Naive thymus-derived CD4-positive, alpha-beta T cell (primary cell): ENCODE results near the gene SERPIND1. TPM values are rescaled to one million over a fixed set of nuclear protein-coding genes. Genes with fewer than 3 reads are reported as not detected.

Source experiments
- ATAC-seq: fragments of 150-1000 bp; cut with Tn5 transposase; 2 replicates; pipeline ENCODE4 v1.10.0; 2021; ENCODE audit warnings: mild to moderate bottlenecking, moderate library complexity
- CTCF ChIA-PET: fragments of 350-600 bp; sonication (Branson Sonifier 250); formaldehyde crosslinking; loops from one replicate; lab custom pipeline; 2021; ENCODE audit warnings: antibody characterized with exemption; lab: Charles Lee
- POLR2A ChIA-PET: fragments of 350-600 bp; sonication (Branson Sonifier 250); formaldehyde crosslinking; loops from one replicate; lab custom pipeline; 2021; ENCODE audit warnings: antibody characterized with exemption, inconsistent platforms; lab: Charles Lee
- DNase-seq, 9 donors: peaks; one replicate each; pipeline versions ENCODE4 v3.0.0 to v3.0.0-alpha.2; 2020 to 2022; ENCODE audit warnings: mixed read lengths in 1 of 9
- H3K27ac ChIP-seq: one replicate; pipeline ENCODE4 v1.7.0; 2013; ENCODE audit warnings: mild to moderate bottlenecking, low read depth, low read length, moderate library complexity
- H3K27me3 ChIP-seq, 2 donors: one replicate each; pipeline ENCODE4 v1.7.0; 2013; ENCODE audit warnings: low read length in 2 of 2, mild to moderate bottlenecking in 2 of 2, moderate library complexity in 2 of 2; ENCODE audit not compliant: control insufficient read depth in 2 of 2, insufficient read depth in 2 of 2
- H3K36me3 ChIP-seq, 3 experiments: 1 replicate in 2 of 3; 2 replicates in 1 of 3; pipeline ENCODE4 v1.7.0; 2013; ENCODE audit warnings: low read length in 3 of 3, mild to moderate bottlenecking in 3 of 3, moderate library complexity in 1 of 3; ENCODE audit not compliant: insufficient read depth in 3 of 3, control insufficient read depth in 2 of 3
- H3K4me1 ChIP-seq, 2 donors: one replicate each; pipeline ENCODE4 v1.7.0; 2013; ENCODE audit warnings: low read length in 2 of 2, mild to moderate bottlenecking in 2 of 2, moderate library complexity in 1 of 2; ENCODE audit not compliant: control insufficient read depth in 2 of 2, insufficient read depth in 2 of 2
- H3K4me3 ChIP-seq: 2 replicates; pipeline ENCODE4 v1.7.0; 2013; ENCODE audit warnings: mild to moderate bottlenecking, low read length
- H3K9me3 ChIP-seq, 3 experiments: 1 replicate in 2 of 3; 2 replicates in 1 of 3; pipeline ENCODE4 v1.7.0; 2013; ENCODE audit warnings: low read length in 3 of 3; ENCODE audit not compliant: control insufficient read depth in 2 of 3
- H3K27ac Mint-ChIP-seq, 9 donors: one replicate each; pipeline ENCODE4 v1.8.0; 2020 to 2022; ENCODE audit warnings: mixed read lengths in 9 of 9, mild to moderate bottlenecking in 8 of 9, moderate library complexity in 5 of 9, inconsistent platforms in 2 of 9
- H3K27me3 Mint-ChIP-seq, 5 donors: one replicate each; pipeline ENCODE4 v1.8.0; 2021 to 2022; ENCODE audit warnings: mixed read lengths in 5 of 5, mild to moderate bottlenecking in 1 of 5
- H3K36me3 Mint-ChIP-seq, 5 donors: one replicate each; pipeline ENCODE4 v1.8.0; 2020 to 2022; ENCODE audit warnings: mixed read lengths in 5 of 5, mild to moderate bottlenecking in 3 of 5, inconsistent platforms in 1 of 5
- H3K4me1 Mint-ChIP-seq, 7 donors: one replicate each; pipeline ENCODE4 v1.8.0; 2020 to 2022; ENCODE audit warnings: mixed read lengths in 7 of 7, mild to moderate bottlenecking in 3 of 7, inconsistent platforms in 1 of 7
- H3K4me3 Mint-ChIP-seq, 10 donors: one replicate each; pipeline ENCODE4 v1.8.0; 2020 to 2022; ENCODE audit warnings: mild to moderate bottlenecking in 10 of 10, mixed read lengths in 10 of 10, moderate library complexity in 6 of 10, inconsistent platforms in 2 of 10
- H3K9me3 Mint-ChIP-seq, 11 donors: one replicate each; pipeline ENCODE4 v1.8.0; 2020 to 2022; ENCODE audit warnings: mixed read lengths in 11 of 11, mild to moderate bottlenecking in 4 of 11, inconsistent platforms in 1 of 11, moderate library complexity in 1 of 11
- intact Hi-C, 2 donors: fragments of 100-400 bp; cut with micrococcal nuclease; formaldehyde crosslinking; loops; one replicate each; pipeline ENCODE4 v1.15.1; 2023
- polyA plus RNA-seq, 2 donors: library from polyadenylated mRNA; unstranded; fragments of 300-500 nt; fragmentation: Illumina TruSeq; gene quantifications; one replicate each; pipeline ENCODE4 v1.2.3, GENCODE V29; 2021
- total RNA-seq, 6 experiments: library from RNA in 5 of 6; stranded (reverse) in 5 of 6; gene quantifications; 1 replicate in 5 of 6; 2 replicates in 1 of 6; pipeline ENCODE4 v1.2.3 and lab custom pipeline; 2021 to 2026

The SERPIND1 gene
- total and polyA plus RNA-seq, 7 experiments from 2014 or later: 0.09 to 0.10 TPM; not detected in 5

- H3K4me1 ChIP-seq: no peaks in the 10 kb centered on the region
- H3K27ac Mint-ChIP-seq: peak overlapping the region in 2 of 9 donors; percentile 4 to 6
- H3K4me1 Mint-ChIP-seq: peaks cover 0 to 5% (median 0%) of the 10 kb centered on the region in 7 donors
- no peak overlapping the region for H3K4me3 Mint-ChIP-seq
- no peaks in the 10 kb centered on the region for H3K9me3 ChIP-seq
- H3K36me3 Mint-ChIP-seq: peaks cover 15 to 60% (median 26%) of the 10 kb centered on the region in 5 donors
- POLR2A ChIA-PET: no interaction called here
- no peak for ATAC-seq
- no peaks in the 10 kb centered on the region for H3K27me3 ChIP-seq
- no peak for DNase-seq
- H3K27me3 Mint-ChIP-seq: no peaks in the 10 kb centered on the region
- no peaks in the 10 kb centered on the region for H3K9me3 Mint-ChIP-seq
- CTCF ChIA-PET: no interaction called here
- H3K27ac ChIP-seq: no peak overlapping the region
- H3K4me3 ChIP-seq: no peak overlapping the region
- intact Hi-C loops: no loop called here
- H3K36me3 ChIP-seq: peaks cover 27 to 71% (median 33%) of the 10 kb centered on the region in 3 experiments
These were observed 12.4 kb upstream of the SERPIND1 start for GRCh38 chr22:20761536-20761935.

- peak overlapping the region in 1 of 9 donors; percentile 10 for H3K27ac Mint-ChIP-seq
- ATAC-seq (no peak), DNase-seq (no peak)
- H3K4me1 Mint-ChIP-seq: peaks cover 0 to 5% (median 0%) of the 10 kb centered on the region in 7 donors
- intact Hi-C loops: no loop called here
- Histone ChIP-seq H3K27me3 (no peaks in the 10 kb centered on the region), H3K4me3 (no peak overlapping the region), H3K9me3 (no peaks in the 10 kb centered on the region), H3K27ac (no peak overlapping the region), H3K36me3 (peaks cover 27 to 69% (median 33%) of the 10 kb centered on the region in 3 experiments), H3K4me1 (no peaks in the 10 kb centered on the region)
- peaks cover 10 to 54% (median 21%) of the 10 kb centered on the region in 5 donors for H3K36me3 Mint-ChIP-seq
- H3K4me3 Mint-ChIP-seq: no peak overlapping the region
- CTCF ChIA-PET: no interaction called here
- H3K9me3 Mint-ChIP-seq: no peaks in the 10 kb centered on the region
- no peaks in the 10 kb centered on the region for H3K27me3 Mint-ChIP-seq
- POLR2A ChIA-PET: no interaction called here
These were observed 11.6 kb upstream of the SERPIND1 start for GRCh38 chr22:20762233-20762796.

GRCh38 chr22:20763630-20764470, 10.1 kb upstream of the SERPIND1 start:
- Histone ChIP-seq H3K4me3 (no peak overlapping the region), H3K4me1 (no peaks in the 10 kb centered on the region), H3K36me3 (peaks cover 27 to 67% (median 33%) of the 10 kb centered on the region in 3 experiments), H3K9me3 (no peaks in the 10 kb centered on the region), H3K27ac (no peak overlapping the region), H3K27me3 (no peaks in the 10 kb centered on the region)
- Mint-ChIP-seq H3K4me3 (no peak overlapping the region), H3K9me3 (no peaks in the 10 kb centered on the region), H3K27me3 (no peaks in the 10 kb centered on the region), H3K4me1 (peaks cover 0 to 9% (median 2%) of the 10 kb centered on the region in 7 donors), H3K36me3 (peaks cover 10 to 51% (median 16%) of the 10 kb centered on the region in 5 donors), H3K27ac (peak overlapping the region in 3 of 9 donors; percentile 17 to 67 (median 45))
- ATAC-seq: no peak
- CTCF ChIA-PET: no interaction called here
- POLR2A ChIA-PET: interaction anchor here (0.6 kb wide), 1 partner anchor 346 kb away, joined by 6 read pairs; no protein-coding TSS in a partner anchor
- intact Hi-C loops: no loop called here
- DNase-seq: no peak

GRCh38 chr22:20764471-20764720, 9.5 kb upstream of the SERPIND1 start:
- no peak overlapping the region for H3K27ac ChIP-seq
- H3K9me3 Mint-ChIP-seq: no peaks in the 10 kb centered on the region
- intact Hi-C loops: no loop called here
- H3K27ac Mint-ChIP-seq: peak overlapping the region in 1 of 9 donors; percentile 67
- no peaks in the 10 kb centered on the region for H3K27me3 Mint-ChIP-seq
- H3K9me3 ChIP-seq: no peaks in the 10 kb centered on the region
- DNase-seq: no peak
- no peaks in the 10 kb centered on the region for H3K4me1 ChIP-seq
- POLR2A ChIA-PET: interaction anchor here (0.6 kb wide), 1 partner anchor 346 kb away, joined by 6 read pairs; no protein-coding TSS in a partner anchor
- no peak for ATAC-seq
- no peaks in the 10 kb centered on the region for H3K27me3 ChIP-seq
- CTCF ChIA-PET: no interaction called here
- H3K4me3 Mint-ChIP-seq: no peak overlapping the region
- no peak overlapping the region for H3K4me3 ChIP-seq
- H3K36me3 ChIP-seq: peaks cover 27 to 66% (median 33%) of the 10 kb centered on the region in 3 experiments
- H3K36me3 Mint-ChIP-seq: peaks cover 10 to 55% (median 16%) of the 10 kb centered on the region in 5 donors
- H3K4me1 Mint-ChIP-seq: peaks cover 0 to 9% (median 2%) of the 10 kb centered on the region in 7 donors

GRCh38 chr22:20764729-20765128, 9.2 kb upstream of the SERPIND1 start:
- H3K27ac Mint-ChIP-seq: peak overlapping the region in 1 of 9 donors; percentile 67
- ChIA-PET POLR2A (interaction anchor here (0.6 kb wide), 1 partner anchor 346 kb away, joined by 6 read pairs; no protein-coding TSS in a partner anchor), CTCF (no interaction called here)

GRCh38 chr22:20765938-20766337, 8.0 kb upstream of the SERPIND1 start:
- DNase-seq (no peak), ATAC-seq (no peak)
- H3K27ac Mint-ChIP-seq: peak overlapping the region in 2 of 9 donors; percentile 7 to 36
- Histone ChIP-seq H3K4me1 (no peaks in the 10 kb centered on the region), H3K36me3 (peaks cover 15 to 60% (median 29%) of the 10 kb centered on the region in 3 experiments), H3K9me3 (no peaks in the 10 kb centered on the region), H3K4me3 (no peak overlapping the region), H3K27me3 (no peaks in the 10 kb centered on the region), H3K27ac (no peak overlapping the region)
- peaks cover 7 to 55% (median 16%) of the 10 kb centered on the region in 5 donors for H3K36me3 Mint-ChIP-seq
- ChIA-PET POLR2A (no interaction called here), CTCF (interaction anchor here (0.6 kb wide), 1 partner anchor 242 kb away, joined by 4 read pairs; no protein-coding TSS in a partner anchor)
- intact Hi-C loops: no loop called here
- H3K9me3 Mint-ChIP-seq: no peaks in the 10 kb centered on the region
- H3K4me3 Mint-ChIP-seq: no peak overlapping the region
- H3K4me1 Mint-ChIP-seq: peaks cover 0 to 9% (median 2%) of the 10 kb centered on the region in 7 donors
- no peaks in the 10 kb centered on the region for H3K27me3 Mint-ChIP-seq

More at GRCh38 chr22:20764729-20765128, 9.2 kb upstream of the SERPIND1 start:
- Histone ChIP-seq H3K27ac (no peak overlapping the region), H3K4me1 (no peaks in the 10 kb centered on the region), H3K27me3 (no peaks in the 10 kb centered on the region), H3K9me3 (no peaks in the 10 kb centered on the region), H3K36me3 (peaks cover 26 to 66% (median 33%) of the 10 kb centered on the region in 3 experiments), H3K4me3 (no peak overlapping the region)
- intact Hi-C loops: no loop called here
- Mint-ChIP-seq H3K9me3 (no peaks in the 10 kb centered on the region), H3K4me1 (peaks cover 0 to 9% (median 2%) of the 10 kb centered on the region in 7 donors), H3K36me3 (peaks cover 10 to 55% (median 16%) of the 10 kb centered on the region in 5 donors), H3K27me3 (no peaks in the 10 kb centered on the region), H3K4me3 (no peak overlapping the region)
- DNase-seq: no peak
- no peak for ATAC-seq
